Uterus (tissue), 2 donors: Measurements from ENCODE around the gene INSL3.

Experiments used
- POLR2A ChIP-seq, 2 donors: fragments of 450-650 bp; IDR thresholded peaks; one replicate each; pipeline ENCODE4 v1.6.1; 2016; ENCODE audit warnings: antibody characterized with exemption in 2 of 2, mild to moderate bottlenecking in 1 of 2, moderate library complexity in 1 of 2
- TF ChIP-seq, protein P1 (sequence below), 4 experiments: fragments of 200-600 bp in 2 of 4; fragments of 450-650 bp in 2 of 4; sonication (generic) in 2 of 4; IDR thresholded peaks; one replicate each; pipeline ENCODE4 v1.5.1; 2016 to 2019; ENCODE audit warnings: antibody characterized with exemption in 4 of 4, mild to moderate bottlenecking in 2 of 4, moderate library complexity in 1 of 4

DNA sequence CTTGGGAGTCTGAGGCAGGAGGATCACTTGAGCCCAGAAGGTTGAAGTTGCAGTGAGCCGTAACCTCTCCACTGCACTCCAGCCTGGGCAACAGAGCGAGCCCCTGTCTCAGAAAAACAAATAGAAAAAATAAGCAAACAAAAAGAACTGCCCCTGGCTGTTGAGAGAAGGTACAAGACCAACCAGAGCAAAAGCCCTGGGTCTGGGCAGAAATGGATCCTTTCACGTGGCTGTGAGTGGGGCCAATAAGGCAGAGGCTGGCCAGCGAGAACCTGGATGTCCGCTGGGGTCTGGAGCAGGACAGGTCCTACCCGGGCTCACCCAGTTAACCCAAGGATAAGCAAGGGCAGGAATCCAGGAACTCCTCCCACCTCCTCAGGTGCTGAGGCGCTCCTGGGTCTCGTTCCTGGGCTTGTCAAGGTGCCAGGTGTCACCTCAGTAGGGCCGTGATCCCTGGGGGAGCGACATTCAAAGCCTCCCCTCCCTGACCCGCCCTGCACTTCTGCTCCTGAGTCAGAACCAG lies 45.7 kb upstream of the INSL3 start:
- TF ChIP-seq, protein P1, sequence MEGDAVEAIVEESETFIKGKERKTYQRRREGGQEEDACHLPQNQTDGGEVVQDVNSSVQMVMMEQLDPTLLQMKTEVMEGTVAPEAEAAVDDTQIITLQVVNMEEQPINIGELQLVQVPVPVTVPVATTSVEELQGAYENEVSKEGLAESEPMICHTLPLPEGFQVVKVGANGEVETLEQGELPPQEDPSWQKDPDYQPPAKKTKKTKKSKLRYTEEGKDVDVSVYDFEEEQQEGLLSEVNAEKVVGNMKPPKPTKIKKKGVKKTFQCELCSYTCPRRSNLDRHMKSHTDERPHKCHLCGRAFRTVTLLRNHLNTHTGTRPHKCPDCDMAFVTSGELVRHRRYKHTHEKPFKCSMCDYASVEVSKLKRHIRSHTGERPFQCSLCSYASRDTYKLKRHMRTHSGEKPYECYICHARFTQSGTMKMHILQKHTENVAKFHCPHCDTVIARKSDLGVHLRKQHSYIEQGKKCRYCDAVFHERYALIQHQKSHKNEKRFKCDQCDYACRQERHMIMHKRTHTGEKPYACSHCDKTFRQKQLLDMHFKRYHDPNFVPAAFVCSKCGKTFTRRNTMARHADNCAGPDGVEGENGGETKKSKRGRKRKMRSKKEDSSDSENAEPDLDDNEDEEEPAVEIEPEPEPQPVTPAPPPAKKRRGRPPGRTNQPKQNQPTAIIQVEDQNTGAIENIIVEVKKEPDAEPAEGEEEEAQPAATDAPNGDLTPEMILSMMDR (IDR thresholded peaks at IDR 0.05) = no peak
- no peak for TF ChIP-seq POLR2A (IDR thresholded peaks at IDR 0.05)
